ENCODE measurements around the gene RFX8. TPM values are rescaled to one million over a fixed set of nuclear protein-coding genes. Genes with fewer than 3 reads are reported as not detected.

RFX8 gene
- total and polyA plus RNA-seq, 2 donors: 1.0 to 1.5 TPM

DNA sequence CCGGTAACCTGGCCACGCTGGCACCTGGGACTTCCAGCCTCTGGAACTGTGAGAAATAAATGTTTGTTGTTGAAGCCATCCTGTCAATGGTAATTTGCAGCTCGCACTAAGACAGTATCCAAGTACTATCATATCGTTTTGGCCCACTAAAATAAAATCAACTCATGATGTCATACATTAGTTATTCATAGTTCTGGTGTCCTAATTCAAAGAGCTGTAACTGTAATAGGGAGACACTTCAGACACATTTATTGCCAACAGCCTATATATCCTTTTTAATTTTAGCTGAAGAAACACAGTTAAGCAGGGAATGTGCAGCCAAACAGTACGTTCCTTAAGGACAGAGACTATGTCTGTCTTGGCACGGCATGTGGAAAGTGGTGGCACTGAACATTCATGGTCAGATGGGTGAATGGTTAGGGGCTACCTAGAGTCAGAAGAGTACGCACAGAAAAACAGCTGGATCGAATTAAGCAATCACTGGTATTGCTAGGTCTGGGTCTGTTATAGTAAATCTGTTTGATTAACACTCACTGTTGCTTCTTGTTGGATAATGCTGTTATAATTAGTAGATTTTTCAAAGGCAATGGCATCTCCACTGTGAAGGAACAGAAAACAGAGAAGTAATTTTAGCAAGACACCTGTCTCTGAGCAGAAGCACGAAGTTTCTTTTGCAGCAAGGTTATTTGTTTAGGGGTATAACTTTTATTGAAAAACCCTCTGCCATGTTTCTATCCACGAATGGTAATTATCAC lies 46.3 kb downstream of the RFX8 start:
- no peak for DNase-seq (ENCODE audit: low read depth in 6 of 9, low spot score in 9 of 9)
- Histone ChIP-seq H3K4me1 (ENCODE audit: control insufficient read depth in 2 of 2, insufficient read depth in 2 of 2, low read length in 2 of 2) (no peaks in the 10 kb centered on the region), H3K4me3 (ENCODE audit: low read length in 2 of 2) (no peak overlapping the region), H3K9me3 (ENCODE audit: control insufficient read depth in 2 of 2, insufficient read depth in 1 of 2, low read length in 1 of 2) (no peaks in the 10 kb centered on the region), H3K27ac (ENCODE audit: low read depth in 1 of 2, low read length in 1 of 2) (no peak overlapping the region), H3K27me3 (ENCODE audit: control insufficient read depth in 2 of 2, insufficient read depth in 1 of 2, low read length in 1 of 2) (no peaks in the 10 kb centered on the region), H3K36me3 (ENCODE audit: control insufficient read depth in 2 of 2, insufficient read depth in 2 of 2, low read length in 1 of 2) (no peaks in the 10 kb centered on the region)
- 93% methylated on average over 10 of the region's 10 CpGs for WGBS

DNA sequence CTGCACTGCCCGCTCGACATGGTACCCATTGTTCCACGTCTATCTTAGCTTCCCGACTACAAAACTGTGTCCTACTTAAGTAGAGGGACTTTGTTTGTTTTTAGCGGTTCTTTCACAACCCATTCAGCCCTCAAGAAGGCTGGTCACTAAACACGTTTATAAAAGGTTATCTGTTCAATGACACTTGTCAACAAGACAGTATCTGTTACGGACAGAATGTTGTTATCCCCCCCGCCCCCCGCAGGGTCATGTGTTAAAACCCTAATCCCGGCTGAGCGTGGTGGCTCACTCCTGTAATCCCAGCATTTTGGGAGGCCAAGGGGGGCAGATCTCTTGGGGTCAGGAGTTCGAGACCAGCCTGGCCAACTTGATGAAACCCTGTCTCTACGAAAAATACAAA lies 47.2 kb downstream of the RFX8 start:
- 92% methylated on average over 13 of the region's 13 CpGs for WGBS
- Histone ChIP-seq H3K9me3 (ENCODE audit: control insufficient read depth in 2 of 2, insufficient read depth in 1 of 2, low read length in 1 of 2) (no peaks in the 10 kb centered on the region), H3K4me3 (ENCODE audit: low read length in 2 of 2) (no peak overlapping the region), H3K4me1 (ENCODE audit: control insufficient read depth in 2 of 2, insufficient read depth in 2 of 2, low read length in 2 of 2) (no peaks in the 10 kb centered on the region), H3K36me3 (ENCODE audit: control insufficient read depth in 2 of 2, insufficient read depth in 2 of 2, low read length in 1 of 2) (no peaks in the 10 kb centered on the region), H3K27me3 (ENCODE audit: control insufficient read depth in 2 of 2, insufficient read depth in 1 of 2, low read length in 1 of 2) (no peaks in the 10 kb centered on the region), H3K27ac (ENCODE audit: low read depth in 1 of 2, low read length in 1 of 2) (no peak overlapping the region)
- no peak for DNase-seq (ENCODE audit: low read depth in 6 of 9, low spot score in 9 of 9)

GRCh38 chr2:101427240-101427639 lies 47.7 kb downstream of the RFX8 start:
- DNase-seq (ENCODE audit: low read depth in 6 of 9, low spot score in 9 of 9): no peak
- H3K27me3 ChIP-seq (ENCODE audit: control insufficient read depth in 2 of 2, insufficient read depth in 1 of 2, low read length in 1 of 2): no peaks in the 10 kb centered on the region

DNA sequence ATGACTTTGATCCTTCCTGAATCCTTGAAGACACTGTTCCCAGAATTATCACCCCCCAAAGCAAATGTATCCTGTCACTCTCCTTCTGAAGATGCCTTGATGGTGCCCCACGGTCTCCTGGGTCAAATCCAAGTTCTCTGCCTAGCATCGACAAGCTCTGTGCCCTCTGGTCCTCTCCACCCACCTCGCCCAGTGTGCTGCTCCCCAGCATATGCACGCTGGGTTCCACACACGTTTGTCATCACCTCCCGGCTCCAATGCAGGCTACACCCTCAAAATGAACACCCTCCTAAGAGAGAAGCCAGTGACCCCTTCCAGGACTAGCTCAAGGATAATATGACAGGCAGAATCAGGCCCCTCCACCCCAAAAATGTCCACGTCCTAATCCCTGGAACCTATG lies 48.1 kb downstream of the RFX8 start:
- Histone ChIP-seq H3K4me3 (ENCODE audit: low read length in 2 of 2) (no peak overlapping the region), H3K36me3 (ENCODE audit: control insufficient read depth in 2 of 2, insufficient read depth in 2 of 2, low read length in 1 of 2) (no peaks in the 10 kb centered on the region), H3K27ac (ENCODE audit: low read depth in 1 of 2, low read length in 1 of 2) (no peak overlapping the region), H3K9me3 (ENCODE audit: control insufficient read depth in 2 of 2, insufficient read depth in 1 of 2, low read length in 1 of 2) (no peaks in the 10 kb centered on the region), H3K4me1 (ENCODE audit: control insufficient read depth in 2 of 2, insufficient read depth in 2 of 2, low read length in 2 of 2) (no peaks in the 10 kb centered on the region), H3K27me3 (ENCODE audit: control insufficient read depth in 2 of 2, insufficient read depth in 1 of 2, low read length in 1 of 2) (no peaks in the 10 kb centered on the region)
- DNase-seq (ENCODE audit: low read depth in 6 of 9, low spot score in 9 of 9): no peak
- WGBS: 97% methylated on average over 7 of the region's 7 CpGs

More at GRCh38 chr2:101427240-101427639, 47.7 kb downstream of the RFX8 start:
- no peak overlapping the region for H3K4me3 ChIP-seq (ENCODE audit: low read length in 2 of 2)
- H3K4me1 ChIP-seq (ENCODE audit: control insufficient read depth in 2 of 2, insufficient read depth in 2 of 2, low read length in 2 of 2): no peaks in the 10 kb centered on the region
- no peaks in the 10 kb centered on the region for H3K36me3 ChIP-seq (ENCODE audit: control insufficient read depth in 2 of 2, insufficient read depth in 2 of 2, low read length in 1 of 2)
- no peak overlapping the region for H3K27ac ChIP-seq (ENCODE audit: low read depth in 1 of 2, low read length in 1 of 2)
- no peaks in the 10 kb centered on the region for H3K9me3 ChIP-seq (ENCODE audit: control insufficient read depth in 2 of 2, insufficient read depth in 1 of 2, low read length in 1 of 2)
- WGBS: 96% methylated on average over 7 of the region's 7 CpGs

- Histone ChIP-seq H3K4me1 (ENCODE audit: control insufficient read depth in 2 of 2, insufficient read depth in 2 of 2, low read length in 2 of 2) (no peaks in the 10 kb centered on the region), H3K36me3 (ENCODE audit: control insufficient read depth in 2 of 2, insufficient read depth in 2 of 2, low read length in 1 of 2) (no peaks in the 10 kb centered on the region), H3K27ac (ENCODE audit: low read depth in 1 of 2, low read length in 1 of 2) (no peak overlapping the region), H3K9me3 (ENCODE audit: control insufficient read depth in 2 of 2, insufficient read depth in 1 of 2, low read length in 1 of 2) (no peaks in the 10 kb centered on the region), H3K27me3 (ENCODE audit: control insufficient read depth in 2 of 2, insufficient read depth in 1 of 2, low read length in 1 of 2) (no peaks in the 10 kb centered on the region), H3K4me3 (ENCODE audit: low read length in 2 of 2) (no peak overlapping the region)
- 93% methylated on average over 4 of the region's 4 CpGs for WGBS
- DNase-seq (ENCODE audit: low read depth in 6 of 9, low spot score in 9 of 9): no peak
Measured at GRCh38 chr2:101420623-101421022, 54.3 kb downstream of the RFX8 start.

DNA sequence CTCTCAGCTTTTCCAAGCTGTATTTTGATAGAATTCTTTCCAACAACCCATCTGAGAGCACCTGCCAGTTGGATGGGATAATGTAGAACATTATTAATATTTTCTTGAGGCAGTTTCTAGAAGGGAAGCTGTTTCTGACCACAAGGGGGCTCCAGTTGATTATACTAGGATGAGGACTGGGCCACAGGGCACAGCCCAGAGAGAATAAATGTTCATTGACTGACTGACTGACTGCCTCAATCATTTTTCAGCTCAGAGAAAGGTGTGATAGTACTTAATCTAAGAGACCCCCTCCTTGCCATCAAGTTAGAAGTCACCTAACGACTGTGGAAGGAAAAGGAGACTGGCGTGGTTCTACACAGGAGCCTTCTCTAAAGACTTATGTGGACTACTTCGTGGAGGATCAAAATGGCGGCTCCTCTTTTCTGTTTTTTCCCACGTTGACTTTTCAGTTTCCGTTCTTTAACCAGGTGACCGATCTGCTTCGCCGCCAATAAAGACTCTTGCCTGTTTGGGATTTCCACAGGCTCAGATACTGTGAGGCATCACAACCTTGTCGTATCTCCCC lies 55.7 kb downstream of the RFX8 start:
- Histone ChIP-seq H3K36me3 (ENCODE audit: control insufficient read depth in 2 of 2, insufficient read depth in 2 of 2, low read length in 1 of 2) (no peaks in the 10 kb centered on the region), H3K27ac (ENCODE audit: low read depth in 1 of 2, low read length in 1 of 2) (no peak overlapping the region), H3K4me3 (ENCODE audit: low read length in 2 of 2) (no peak overlapping the region), H3K9me3 (ENCODE audit: control insufficient read depth in 2 of 2, insufficient read depth in 1 of 2, low read length in 1 of 2) (peaks cover 0 to 10% of the 10 kb centered on the region in 2 donors), H3K27me3 (ENCODE audit: control insufficient read depth in 2 of 2, insufficient read depth in 1 of 2, low read length in 1 of 2) (no peaks in the 10 kb centered on the region), H3K4me1 (ENCODE audit: control insufficient read depth in 2 of 2, insufficient read depth in 2 of 2, low read length in 2 of 2) (no peaks in the 10 kb centered on the region)
- 92% methylated on average over 10 of the region's 10 CpGs for WGBS
- DNase-seq (ENCODE audit: low read depth in 6 of 9, low spot score in 9 of 9): peak in 6 of 9 donors; percentile 51 to 79 (median 64)

DNA sequence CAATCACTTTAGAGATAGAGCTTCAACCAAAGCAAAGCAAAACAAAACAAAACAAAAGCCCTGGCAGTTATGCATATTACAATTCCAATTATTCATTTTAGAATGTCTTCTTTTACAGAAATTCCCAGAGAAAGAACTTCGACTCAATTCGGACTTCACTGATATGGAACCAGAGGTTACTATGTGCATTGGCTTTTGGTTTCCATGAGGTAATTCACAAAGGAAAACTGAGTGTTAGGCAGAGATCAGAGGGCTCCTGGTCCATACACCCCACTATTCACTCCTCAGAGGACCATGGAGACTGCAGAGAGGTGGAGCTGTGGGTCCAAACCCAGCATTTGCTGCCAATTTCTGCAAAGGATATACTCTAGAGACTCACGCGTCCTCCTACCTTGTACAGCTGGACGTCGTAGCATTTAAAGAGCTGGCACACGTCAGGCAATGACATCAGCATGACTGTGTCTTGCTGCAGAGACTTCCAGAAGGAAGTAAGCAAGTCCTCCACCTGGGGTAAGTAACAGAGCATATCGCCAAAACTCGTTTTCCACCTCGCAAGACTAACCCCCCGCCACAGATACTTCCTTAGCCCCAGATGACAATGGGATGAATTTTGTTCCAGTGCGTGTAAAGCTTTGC lies 56.3 kb downstream of the RFX8 start:
- H3K27ac ChIP-seq (ENCODE audit: low read depth in 1 of 2, low read length in 1 of 2): no peak overlapping the region
- H3K36me3 ChIP-seq (ENCODE audit: control insufficient read depth in 2 of 2, insufficient read depth in 2 of 2, low read length in 1 of 2): no peaks in the 10 kb centered on the region
- no peak for DNase-seq (ENCODE audit: low read depth in 6 of 9, low spot score in 9 of 9)
- no peak overlapping the region for H3K4me3 ChIP-seq (ENCODE audit: low read length in 2 of 2)
- peaks cover 0 to 13% of the 10 kb centered on the region in 2 donors for H3K9me3 ChIP-seq (ENCODE audit: control insufficient read depth in 2 of 2, insufficient read depth in 1 of 2, low read length in 1 of 2)
- WGBS: 92% methylated on average over 12 of the region's 12 CpGs
- no peaks in the 10 kb centered on the region for H3K27me3 ChIP-seq (ENCODE audit: control insufficient read depth in 2 of 2, insufficient read depth in 1 of 2, low read length in 1 of 2)
- H3K4me1 ChIP-seq (ENCODE audit: control insufficient read depth in 2 of 2, insufficient read depth in 2 of 2, low read length in 2 of 2): no peaks in the 10 kb centered on the region

DNA sequence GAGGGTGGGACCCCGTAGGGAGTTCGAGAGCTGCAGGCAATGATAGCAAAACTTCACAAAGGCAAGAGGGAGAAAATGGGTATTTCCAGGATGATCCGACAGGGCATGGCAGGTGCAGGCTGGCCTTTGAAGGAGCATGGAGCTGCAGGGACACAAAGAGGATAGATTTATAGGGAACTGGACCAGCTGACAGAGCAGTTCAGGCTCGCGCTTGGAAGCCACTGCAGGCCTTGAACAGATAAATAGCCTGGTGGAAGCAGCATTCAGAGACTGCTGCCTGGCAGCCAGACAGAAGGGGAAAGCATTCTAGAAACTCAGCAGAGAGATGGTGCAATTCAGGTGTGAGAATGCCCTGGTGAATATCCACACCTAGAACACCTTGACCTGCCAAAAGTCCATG lies 58.3 kb downstream of the RFX8 start:
- H3K27ac ChIP-seq (ENCODE audit: low read depth in 1 of 2, low read length in 1 of 2): no peak overlapping the region
- WGBS: 97% methylated on average over 5 of the region's 5 CpGs

GRCh38 chr2:101415884-101416283 lies 59.0 kb downstream of the RFX8 start:
- Histone ChIP-seq H3K36me3 (ENCODE audit: control insufficient read depth in 2 of 2, insufficient read depth in 2 of 2, low read length in 1 of 2) (no peaks in the 10 kb centered on the region), H3K4me3 (ENCODE audit: low read length in 2 of 2) (no peak overlapping the region), H3K4me1 (ENCODE audit: control insufficient read depth in 2 of 2, insufficient read depth in 2 of 2, low read length in 2 of 2) (no peaks in the 10 kb centered on the region), H3K27me3 (ENCODE audit: control insufficient read depth in 2 of 2, insufficient read depth in 1 of 2, low read length in 1 of 2) (no peaks in the 10 kb centered on the region), H3K9me3 (ENCODE audit: control insufficient read depth in 2 of 2, insufficient read depth in 1 of 2, low read length in 1 of 2) (peaks cover 0 to 13% of the 10 kb centered on the region in 2 donors), H3K27ac (ENCODE audit: low read depth in 1 of 2, low read length in 1 of 2) (no peak overlapping the region)
- 96% methylated on average over 3 of the region's 3 CpGs for WGBS
- DNase-seq (ENCODE audit: low read depth in 6 of 9, low spot score in 9 of 9): no peak

More for the DNA sequence above, 58.3 kb downstream of the RFX8 start:
- DNase-seq (ENCODE audit: low read depth in 6 of 9, low spot score in 9 of 9): no peak
- Histone ChIP-seq H3K4me3 (ENCODE audit: low read length in 2 of 2) (no peak overlapping the region), H3K4me1 (ENCODE audit: control insufficient read depth in 2 of 2, insufficient read depth in 2 of 2, low read length in 2 of 2) (no peaks in the 10 kb centered on the region), H3K27me3 (ENCODE audit: control insufficient read depth in 2 of 2, insufficient read depth in 1 of 2, low read length in 1 of 2) (no peaks in the 10 kb centered on the region), H3K36me3 (ENCODE audit: control insufficient read depth in 2 of 2, insufficient read depth in 2 of 2, low read length in 1 of 2) (no peaks in the 10 kb centered on the region), H3K9me3 (ENCODE audit: control insufficient read depth in 2 of 2, insufficient read depth in 1 of 2, low read length in 1 of 2) (peaks cover 0 to 13% of the 10 kb centered on the region in 2 donors)

Data from thymus (tissue), 11 donors.